Measurements from ENCODE around the gene LEMD1. TPM values are rescaled to one million over a fixed set of nuclear protein-coding genes. Genes with fewer than 3 reads are reported as not detected.

LEMD1 gene
- total RNA-seq, 1 experiment from 2014 or later: not detected

GRCh38 chr1:205392650-205393049 lies 29.2 kb downstream of the LEMD1 start:
- in situ Hi-C loops (cut with HindIII; ENCODE audit: low pct_unique_long_range_greater_than_20kb, low sequenced_read_pairs) (no loop called here), intact Hi-C loops (cut with micrococcal nuclease; ENCODE audit: unreplicated experiment) (no loop called here)
- no peak for TF ChIP-seq TCF7L2 (IDR thresholded peaks at IDR 0.05; ENCODE audit: low read depth, low read length)
- no peak for TF ChIP-seq SIN3A (IDR thresholded peaks at IDR 0.05; ENCODE audit: borderline replicate concordance, insufficient read depth, low read depth, low read length)
- no peak for TF ChIP-seq CTCF (IDR thresholded peaks at IDR 0.05)
- TF ChIP-seq REST (IDR thresholded peaks at IDR 0.05; ENCODE audit: insufficient read depth in 1 of 2, low read depth in 2 of 2, low read length in 1 of 2): no peak
- Histone ChIP-seq H3K27me3 (ENCODE audit: control insufficient read depth, insufficient read depth, low read length) (0 out of 2 replicates have a peak, but pooled peaks cover 3% of the 10 kb centered on the region), H3K27ac (ENCODE audit: low read length) (no peak overlapping the region), H3K36me3 (ENCODE audit: control insufficient read depth, insufficient read depth, low read length) (no peaks in the 10 kb centered on the region), H3K9me3 (ENCODE audit: control insufficient read depth, insufficient read depth, low read depth, low read length) (no peaks in the 10 kb centered on the region), H3K4me3 (ENCODE audit: low read depth in 2 of 2, low read length in 2 of 2) (no peak overlapping the region), H3K4me1 (ENCODE audit: control insufficient read depth, insufficient read depth, low read length) (no peaks in the 10 kb centered on the region)
- DNase-seq (ENCODE audit: low read depth, low spot score) (no peak), ATAC-seq (no peak)
- ChIA-PET CTCF (no interaction called here), POLR2A (no interaction called here)
- no TSS peak for BruUV-seq (replicated peaks)

- 0 out of 2 replicates have a peak, but pooled peaks cover 2% of the 10 kb centered on the region for H3K27me3 ChIP-seq (ENCODE audit: control insufficient read depth, insufficient read depth, low read length)
- TF ChIP-seq POLR2AphosphoS5 (IDR thresholded peaks at IDR 0.05; ENCODE audit: low read depth, low read length) (no peak), REST (IDR thresholded peaks at IDR 0.05; ENCODE audit: insufficient read depth in 1 of 2, low read depth in 2 of 2, low read length in 1 of 2) (no peak), SIN3A (IDR thresholded peaks at IDR 0.05; ENCODE audit: borderline replicate concordance, insufficient read depth, low read depth, low read length) (no peak), CTCF (IDR thresholded peaks at IDR 0.05) (no peak), TCF7L2 (IDR thresholded peaks at IDR 0.05; ENCODE audit: low read depth, low read length) (no peak)
- in situ Hi-C loops (cut with HindIII; ENCODE audit: low pct_unique_long_range_greater_than_20kb, low sequenced_read_pairs) (no loop called here), intact Hi-C loops (cut with micrococcal nuclease; ENCODE audit: unreplicated experiment) (no loop called here)
- no peaks in the 10 kb centered on the region for H3K36me3 ChIP-seq (ENCODE audit: control insufficient read depth, insufficient read depth, low read length)
- POLR2A ChIA-PET: no interaction called here
- H3K4me1 ChIP-seq (ENCODE audit: control insufficient read depth, insufficient read depth, low read length): no peaks in the 10 kb centered on the region
- DNase-seq (ENCODE audit: low read depth, low spot score) (no peak), ATAC-seq (no peak)
- H3K9me3 ChIP-seq (ENCODE audit: control insufficient read depth, insufficient read depth, low read depth, low read length): no peaks in the 10 kb centered on the region
- no peak overlapping the region for H3K27ac ChIP-seq (ENCODE audit: low read length)
- CTCF ChIA-PET: interaction anchor here (1.1 kb wide), 1 partner anchor 133 kb away, joined by 3 read pairs; no protein-coding TSS in a partner anchor
- no peak overlapping the region for H3K4me3 ChIP-seq (ENCODE audit: low read depth in 2 of 2, low read length in 2 of 2)
- no TSS peak for BruUV-seq (replicated peaks)
These were observed 30.5 kb downstream of the LEMD1 start for GRCh38 chr1:205391386-205391785.
